IPS-11a (cell line): ENCODE measurements around the gene NOP10.
A peak's percentile ranks its signal among the peaks of the same experiment; 100 is the strongest.
"Not testable (repeated sequence)": the region's sequence is repeated elsewhere in the genome, so short reads cannot be mapped to it uniquely, and the experiment has no call there.

Experiments
- H3K4me3 ChIP-seq: one replicate; pipeline ENCODE4 v1.5.1; 2013; ENCODE audit warnings: low read depth, low read length, control low read depth

NOP10 gene

DNA sequence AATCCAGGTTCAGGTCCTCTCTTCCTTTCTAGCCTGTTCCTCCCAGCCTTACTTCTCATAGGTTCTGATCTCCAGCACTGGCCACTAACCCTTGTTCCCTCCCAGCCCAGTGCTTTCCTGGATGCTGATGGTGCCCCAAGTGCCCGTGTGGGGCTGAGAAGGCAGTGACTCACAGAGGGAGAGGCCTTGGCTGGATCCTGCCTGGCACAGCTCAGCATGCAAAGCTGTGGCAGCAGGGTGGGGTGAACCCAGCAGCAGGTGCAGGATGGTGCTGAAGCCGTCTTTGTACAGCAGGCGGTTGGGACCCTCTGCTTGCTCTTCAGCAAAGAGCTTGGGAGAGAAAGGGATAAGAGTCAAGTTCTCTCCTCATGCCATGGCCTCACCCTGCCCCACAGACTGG is 16.5 kb upstream of the NOP10 start:
- no peak overlapping the region for H3K4me3 ChIP-seq

DNA sequence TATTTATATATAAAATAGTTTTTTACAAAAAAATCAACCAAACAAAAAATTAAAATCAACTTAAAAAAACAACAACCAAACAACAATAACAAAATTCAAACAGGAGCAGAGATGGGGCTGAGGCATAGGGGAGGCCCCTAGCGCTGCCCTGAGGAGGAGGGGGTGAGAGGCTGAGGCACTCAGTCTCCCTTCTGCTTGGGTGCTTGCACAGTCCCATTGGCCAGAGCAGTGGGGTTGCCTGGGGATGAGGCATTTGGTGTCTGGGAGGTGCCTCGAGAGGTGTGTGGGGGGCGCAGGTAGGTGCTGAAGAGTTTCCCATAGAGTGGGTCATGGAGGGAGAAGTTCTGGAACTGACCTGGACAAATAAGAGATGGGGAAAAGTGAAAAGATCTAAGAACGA is 16.0 kb upstream of the NOP10 start:
- H3K4me3 ChIP-seq = no peak overlapping the region

DNA sequence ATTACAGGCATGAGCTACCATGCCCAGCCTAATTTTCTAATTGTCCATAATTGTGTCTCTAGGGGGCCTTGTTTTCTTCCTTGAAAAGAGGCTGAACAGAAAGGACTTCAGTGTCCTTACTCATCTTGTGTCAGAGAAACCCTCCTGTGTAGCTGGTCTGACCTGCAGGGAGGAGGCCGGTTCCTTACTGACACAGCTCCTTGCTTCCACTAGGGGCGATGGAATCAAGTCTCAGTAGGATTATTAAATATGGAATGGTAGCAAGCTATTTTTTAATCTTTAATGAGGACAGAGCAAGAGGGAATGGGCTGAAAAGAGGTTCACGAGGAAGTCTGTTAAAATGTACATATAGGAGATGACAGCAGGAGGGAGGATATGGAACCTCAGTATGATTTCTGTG is 15.4 kb upstream of the NOP10 start:
- H3K4me3 ChIP-seq = no peak overlapping the region

DNA sequence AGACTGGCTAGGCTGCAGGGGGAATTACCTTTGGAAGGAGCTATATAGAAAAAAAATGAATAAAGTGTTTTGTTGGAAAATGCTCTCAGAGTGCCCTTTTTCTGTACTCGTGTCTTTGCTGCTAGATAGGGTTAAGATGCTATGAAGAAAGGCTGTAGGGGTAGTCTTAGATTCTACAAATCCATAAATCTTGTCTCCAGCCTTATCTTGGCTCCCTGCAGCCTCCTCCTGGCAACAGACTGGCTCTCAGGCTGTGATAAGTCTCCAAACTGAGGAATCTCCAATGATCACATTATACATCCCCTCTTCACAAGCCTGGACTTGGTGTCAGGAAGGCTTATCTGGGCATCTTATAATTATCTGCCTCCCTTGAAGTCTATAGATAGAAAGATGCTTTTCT is 14.7 kb upstream of the NOP10 start:
- no peak overlapping the region for H3K4me3 ChIP-seq

DNA sequence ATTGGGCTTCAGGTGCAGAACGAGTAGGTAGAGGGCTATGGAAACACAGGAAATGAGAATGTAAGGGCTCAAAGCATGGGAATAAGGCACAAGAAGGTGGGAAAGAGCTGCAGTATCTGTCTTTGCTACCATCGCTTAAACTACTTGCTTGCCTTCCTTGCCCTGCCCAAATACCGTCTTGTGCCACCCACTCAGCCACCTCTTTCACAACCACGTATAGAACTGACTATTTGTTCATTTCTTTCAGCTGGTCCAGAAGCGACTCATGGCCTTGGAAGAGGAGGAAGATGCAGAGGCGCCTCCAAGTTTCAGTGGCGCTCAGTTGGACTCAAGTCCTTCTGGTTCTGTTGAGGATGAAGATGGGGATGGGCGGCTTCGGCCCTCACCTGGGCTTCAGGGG is 12.3 kb upstream of the NOP10 start:
- no peak overlapping the region for H3K4me3 ChIP-seq

DNA sequence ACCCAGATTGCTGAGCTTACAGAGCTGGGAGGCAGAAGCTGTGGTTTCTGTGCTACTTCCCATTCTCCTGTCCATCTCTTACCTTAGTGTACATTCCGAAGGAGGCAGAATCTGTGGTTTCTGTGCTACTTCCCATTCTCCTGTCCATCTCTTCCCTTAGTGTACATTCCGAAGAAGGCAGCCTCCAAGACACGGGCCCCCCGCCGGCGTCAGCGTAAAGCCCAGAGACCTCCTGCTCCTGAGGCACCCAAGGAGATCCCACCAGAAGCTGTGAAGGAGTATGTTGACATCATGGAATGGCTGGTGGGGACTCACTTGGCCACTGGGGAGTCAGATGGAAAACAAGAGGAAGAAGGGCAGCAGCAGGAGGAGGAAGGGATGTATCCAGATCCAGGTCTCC is 11.3 kb upstream of the NOP10 start:
- H3K4me3 ChIP-seq = no peak overlapping the region

DNA sequence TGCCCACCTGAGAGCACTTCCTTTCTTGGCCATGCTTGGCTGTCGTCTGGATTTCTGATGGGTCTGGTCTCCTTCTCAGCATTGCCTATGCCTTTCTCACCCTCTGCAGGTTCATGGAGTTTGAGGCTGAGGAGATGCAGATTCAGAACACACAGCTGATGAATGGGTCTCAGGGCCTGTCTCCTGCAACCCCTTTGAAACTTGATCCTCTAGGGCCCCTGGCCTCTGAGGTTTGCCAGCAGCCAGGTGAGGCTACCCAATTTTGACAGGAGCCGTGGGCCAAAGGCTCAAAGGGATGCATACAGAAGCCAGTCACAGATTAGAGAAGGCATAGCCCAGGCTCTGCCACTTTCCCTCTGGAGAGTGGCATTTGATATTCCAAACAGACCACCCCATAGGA is 10.7 kb upstream of the NOP10 start:
- H3K4me3 ChIP-seq = no peak overlapping the region

DNA sequence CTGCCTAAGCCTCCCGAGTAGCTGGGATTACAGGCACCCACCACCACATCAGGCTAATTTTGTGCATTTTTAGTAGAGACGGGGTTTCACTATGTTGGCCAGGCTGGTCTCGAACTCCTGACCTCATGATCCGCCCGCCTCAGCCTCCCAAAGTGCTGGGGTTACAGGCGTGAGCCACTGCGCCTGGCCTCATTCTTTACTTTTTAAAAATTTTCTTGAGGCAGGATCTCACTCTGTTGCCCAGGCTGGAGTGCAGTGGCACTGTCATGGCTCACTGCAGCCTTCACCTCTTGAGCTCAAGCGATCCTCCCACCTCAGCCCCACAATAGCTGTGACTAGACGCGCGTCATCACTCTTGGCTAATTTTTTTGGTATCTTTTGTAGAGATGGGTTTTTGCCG is 10.1 kb upstream of the NOP10 start:
- H3K4me3 ChIP-seq = not testable (repeated sequence)

DNA sequence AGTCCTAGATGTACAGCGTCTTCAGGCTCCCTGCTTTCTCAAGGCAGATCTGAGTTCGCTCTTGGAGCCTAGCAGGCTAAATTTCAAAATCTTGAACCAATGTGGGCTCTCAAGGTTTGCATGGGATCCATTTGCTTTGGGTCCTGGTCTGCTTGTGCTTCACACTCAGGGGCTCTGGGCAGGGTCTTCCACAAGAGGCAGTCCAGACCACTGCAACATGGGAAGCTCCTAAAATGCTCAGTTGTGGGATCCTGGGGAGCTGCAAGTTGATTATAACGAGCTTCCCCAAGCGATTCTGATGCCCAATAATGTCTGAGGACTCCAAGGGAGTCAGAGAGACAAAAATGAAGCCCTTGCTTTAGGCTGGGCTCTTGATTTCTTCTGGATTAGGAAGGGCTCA is 6.8 kb upstream of the NOP10 start:
- H3K4me3 ChIP-seq = no peak overlapping the region

DNA sequence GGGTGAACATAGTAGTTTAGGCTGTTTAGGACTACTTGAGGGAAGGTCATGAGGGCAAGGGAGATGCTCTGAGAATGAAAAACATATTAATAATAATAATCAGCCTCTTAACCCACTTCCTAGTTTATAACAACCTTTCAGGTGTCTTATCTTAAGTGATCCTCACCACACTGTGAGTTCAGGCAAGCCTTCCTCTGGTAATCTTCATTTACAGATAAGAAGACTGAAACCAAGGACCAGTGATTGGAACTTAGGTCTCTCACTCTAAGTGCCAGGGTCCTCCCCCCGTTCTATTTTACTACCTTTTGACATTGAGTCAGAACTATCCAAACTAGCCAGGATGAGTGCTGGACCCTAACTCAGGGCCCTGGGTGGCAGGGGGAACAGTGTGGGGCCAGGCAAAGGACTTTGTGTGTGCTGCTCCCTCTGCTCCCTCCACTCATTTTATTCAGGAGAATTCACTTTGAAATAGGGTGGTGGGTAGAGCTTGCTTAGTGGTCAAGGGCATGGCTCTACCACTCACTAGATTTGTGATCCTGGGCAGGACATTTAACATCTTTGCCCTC is 5.9 kb upstream of the NOP10 start:
- H3K4me3 ChIP-seq = no peak overlapping the region

DNA sequence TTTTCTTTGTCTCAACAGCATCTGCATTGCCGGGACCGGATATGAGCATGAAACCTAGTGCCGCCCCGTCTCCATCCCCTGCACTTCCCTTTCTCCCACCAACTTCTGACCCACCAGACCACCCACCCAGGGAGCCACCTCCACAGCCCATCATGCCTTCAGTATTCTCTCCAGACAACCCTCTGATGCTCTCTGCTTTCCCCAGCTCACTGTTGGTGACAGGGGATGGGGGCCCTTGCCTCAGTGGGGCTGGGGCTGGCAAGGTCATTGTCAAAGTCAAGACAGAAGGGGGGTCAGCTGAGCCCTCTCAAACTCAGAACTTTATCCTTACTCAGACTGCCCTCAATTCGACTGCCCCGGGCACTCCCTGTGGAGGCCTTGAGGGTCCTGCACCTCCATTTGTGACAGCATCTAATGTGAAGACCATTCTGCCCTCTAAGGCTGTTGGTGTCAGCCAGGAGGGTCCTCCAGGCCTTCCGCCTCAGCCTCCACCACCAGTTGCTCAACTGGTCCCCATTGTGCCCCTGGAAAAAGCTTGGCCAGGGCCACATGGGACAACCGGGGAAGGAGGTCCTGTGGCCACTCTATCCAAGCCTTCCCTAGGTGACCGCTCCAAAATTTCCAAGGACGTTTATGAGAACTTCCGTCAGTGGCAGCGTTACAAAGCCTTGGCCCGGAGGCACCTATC is 5.2 kb upstream of the NOP10 start:
- no peak overlapping the region for H3K4me3 ChIP-seq

DNA sequence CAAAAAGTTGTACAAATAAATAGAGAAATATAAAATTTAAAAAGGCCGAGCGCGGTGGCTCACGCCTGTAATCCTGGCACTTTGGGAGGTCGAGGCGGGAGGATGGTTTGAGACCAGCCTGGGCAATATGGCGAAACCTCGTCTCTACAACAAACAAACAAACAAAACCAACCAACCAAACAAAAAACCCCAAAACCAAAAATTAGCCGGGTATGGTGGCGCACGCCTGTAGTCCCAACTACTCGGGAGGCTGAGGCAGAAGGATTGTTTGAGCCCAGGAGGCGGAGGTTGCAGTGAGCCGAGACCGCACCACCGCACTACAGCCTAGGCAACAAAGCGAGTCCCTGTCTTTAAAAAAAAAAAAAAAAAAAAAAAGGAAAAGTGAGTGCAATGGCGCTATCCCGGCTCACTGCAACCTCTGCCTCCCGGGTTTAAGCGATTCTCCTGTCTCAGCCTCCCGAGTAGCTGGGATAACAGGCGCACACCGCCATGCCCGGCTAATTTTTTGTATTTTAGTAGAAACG is 661 bp downstream of the NOP10 start:
- H3K4me3 ChIP-seq = peak overlapping the region; percentile 94

DNA sequence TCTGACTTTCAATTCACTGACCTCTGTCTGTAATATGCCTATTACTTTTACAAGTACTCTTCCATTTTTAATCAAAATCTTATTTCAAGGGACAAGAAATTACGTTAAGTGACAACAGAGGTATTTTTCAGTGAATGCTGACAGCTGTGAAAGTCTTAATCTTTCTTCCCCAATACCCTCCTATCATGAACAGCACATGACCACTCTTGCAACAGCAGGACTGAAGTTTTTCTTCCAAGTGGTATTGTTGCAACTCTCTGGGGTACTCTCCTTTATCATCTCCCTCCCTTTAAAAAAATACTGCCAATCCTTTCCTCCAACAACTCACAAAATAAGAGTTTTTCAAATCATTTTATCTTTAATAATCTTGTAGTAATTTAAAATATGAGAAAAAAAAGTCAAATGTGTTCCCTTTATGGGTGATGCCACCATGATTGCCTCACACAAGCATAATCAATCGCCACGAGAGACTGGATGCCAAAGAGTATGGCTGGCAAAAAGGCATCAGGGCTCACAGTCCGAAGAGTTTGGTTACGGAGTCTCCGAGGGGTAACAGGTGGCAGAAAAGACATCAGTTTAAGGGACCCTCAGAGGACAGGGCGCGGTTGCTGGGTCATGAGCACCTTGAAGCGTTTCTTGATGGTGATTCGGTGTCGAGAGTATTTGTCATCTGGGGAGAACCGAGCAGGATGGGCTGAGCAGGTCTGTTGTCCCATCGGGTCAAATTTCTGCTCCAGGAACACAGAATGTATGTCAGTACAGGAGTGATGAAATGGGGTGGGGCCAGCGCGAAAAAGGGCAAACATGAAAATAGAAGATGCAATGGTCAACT is 1.3 kb downstream of the NOP10 start:
- peak overlapping the region; percentile 94 for H3K4me3 ChIP-seq

DNA sequence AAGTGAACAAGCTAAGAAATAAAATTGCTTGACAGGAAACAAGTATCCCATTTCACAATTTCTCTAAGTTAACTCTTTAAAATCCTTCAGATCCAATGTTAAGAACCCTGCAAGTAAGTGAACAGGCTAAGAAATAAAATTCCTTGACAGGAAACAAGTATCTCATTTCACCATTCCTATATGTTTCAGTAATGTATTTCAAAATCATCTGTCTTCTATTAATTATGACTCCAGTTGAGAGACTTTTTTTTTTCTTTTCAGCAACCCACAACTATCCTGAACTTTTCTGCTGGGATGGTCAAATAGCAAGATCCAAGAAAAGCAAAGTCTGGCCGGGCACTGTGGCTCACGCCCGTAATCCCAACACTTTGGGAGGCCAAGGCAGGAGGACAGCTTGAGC is 3.0 kb downstream of the NOP10 start:
- H3K4me3 ChIP-seq = no peak overlapping the region

DNA sequence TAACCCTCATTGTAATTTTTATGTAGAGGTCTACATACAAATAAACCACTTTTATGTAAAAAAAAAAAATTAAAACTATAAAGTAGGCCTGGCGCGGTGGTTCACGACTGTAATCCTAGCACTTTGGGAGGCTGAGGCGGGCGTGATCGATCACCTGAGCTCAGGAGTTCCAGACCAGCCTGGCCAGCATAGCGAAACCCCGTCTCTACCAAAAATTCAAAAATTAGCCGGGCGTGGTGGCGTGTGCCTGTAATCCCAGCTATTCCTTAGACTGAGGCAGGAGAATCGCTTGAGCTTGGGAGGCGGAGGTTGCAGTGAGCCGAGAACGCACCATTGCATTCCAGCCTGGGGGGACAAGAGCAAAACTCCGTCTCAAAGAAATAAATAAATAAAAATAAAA is 4.6 kb downstream of the NOP10 start:
- H3K4me3 ChIP-seq = peak overlapping the region; percentile 91

DNA sequence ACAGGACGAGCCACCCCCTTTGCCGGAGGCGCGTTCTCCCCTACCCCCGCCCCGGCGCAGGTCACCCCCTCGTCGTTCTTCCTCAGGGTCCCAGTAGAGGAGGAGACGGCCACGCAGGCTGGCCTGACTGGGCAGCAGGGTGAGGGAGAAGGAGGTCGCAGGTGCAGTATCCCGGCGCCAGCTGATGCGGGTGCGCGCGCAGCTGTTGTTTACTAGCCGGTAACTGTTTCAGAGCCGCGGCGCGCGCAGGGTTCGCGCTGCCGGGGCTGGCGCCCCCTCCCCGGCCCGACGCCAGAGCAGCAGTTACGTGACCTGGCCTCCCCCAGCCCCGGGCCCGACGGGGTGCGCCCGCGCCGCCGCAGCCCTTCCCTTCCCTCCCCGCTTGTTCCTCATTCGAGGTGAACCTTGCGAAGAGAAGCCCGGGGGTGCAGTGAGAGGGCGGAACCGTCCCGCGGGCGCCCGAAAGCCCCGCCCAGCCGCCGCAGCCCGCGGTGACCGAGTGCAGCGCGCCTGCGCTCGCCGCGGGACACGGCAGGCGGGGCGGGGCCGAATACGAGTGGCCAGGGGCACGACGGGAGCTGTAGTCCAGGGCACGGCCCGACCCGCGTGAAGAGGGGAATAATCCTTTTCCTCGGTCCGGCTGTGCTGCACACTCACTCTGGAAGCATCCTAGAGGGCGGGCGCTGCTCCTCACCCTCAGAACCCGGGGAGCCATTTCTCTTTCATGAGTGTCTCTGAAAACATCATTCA is 5.2 kb downstream of the NOP10 start, which contains the start of gene SLC12A6:
Gene SLC12A6 (minus strand): TSS at position 225 of the 750 bp plus-strand sequence. CDS start 1,101 bp downstream, outside the sequence.
- H3K4me3 ChIP-seq = peak within 1 kb of the TSS; percentile 91

DNA sequence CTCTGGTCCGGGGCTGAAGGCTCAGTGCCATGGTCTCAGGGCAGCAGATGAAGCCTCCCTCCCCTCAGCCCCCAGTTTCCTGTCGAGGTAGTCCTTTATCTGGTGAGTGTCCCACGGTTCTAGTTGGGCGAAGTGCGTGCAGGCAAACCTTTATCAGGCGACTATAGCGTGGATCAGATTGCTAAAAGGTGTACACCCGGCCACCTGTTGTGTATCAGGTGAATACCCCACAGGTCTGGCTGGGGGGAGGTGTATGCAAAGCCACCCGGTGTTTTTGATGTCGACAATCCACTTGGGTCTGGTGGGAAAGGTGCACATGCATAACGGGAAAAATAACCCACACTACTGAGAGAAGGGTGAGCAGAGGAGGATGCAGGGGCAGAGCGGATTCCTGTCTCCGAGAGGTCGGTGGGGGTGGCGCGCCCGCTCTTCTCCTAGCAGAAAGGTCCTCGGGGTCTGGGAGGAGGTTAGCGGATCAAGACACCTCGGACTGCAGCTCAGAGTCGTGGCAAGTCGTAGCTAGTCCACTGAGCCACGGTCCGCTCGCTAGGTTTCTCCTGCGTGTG is 5.9 kb downstream of the NOP10 start:
- H3K4me3 ChIP-seq = peak overlapping the region; percentile 91

DNA sequence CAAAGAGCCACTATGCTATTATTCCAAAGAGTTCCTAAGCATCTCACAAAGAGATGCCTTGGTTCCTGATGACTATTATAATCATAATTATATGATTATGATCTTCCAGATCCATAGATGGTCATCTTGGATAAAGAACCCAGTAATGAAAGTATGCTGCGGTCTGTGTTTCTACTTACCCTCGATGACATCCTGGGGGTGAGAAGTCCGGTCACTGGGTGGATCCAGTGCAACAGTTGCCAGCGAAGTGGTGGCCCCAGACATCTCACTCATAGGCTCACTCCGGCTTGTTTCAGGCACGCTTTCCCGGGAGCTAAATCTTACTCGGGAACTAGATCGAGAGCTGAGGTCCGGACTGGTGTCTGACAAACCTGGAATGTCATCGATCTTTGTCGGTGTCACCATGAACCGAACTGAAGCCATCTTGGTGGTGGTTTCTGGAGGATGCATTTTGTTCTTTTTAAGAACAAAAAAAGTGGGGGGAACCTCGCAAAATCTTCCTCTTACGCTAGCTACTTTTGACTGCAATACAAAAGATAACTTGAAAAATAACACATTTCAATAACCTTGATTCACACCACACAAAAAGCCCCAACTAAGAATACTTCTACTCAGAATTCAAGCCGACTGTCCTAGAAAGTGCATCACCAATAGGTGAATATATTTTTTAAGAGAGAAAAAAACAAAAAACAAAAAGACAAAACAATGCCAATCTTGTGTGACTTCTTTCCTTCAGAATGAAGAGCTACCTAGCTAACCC is 6.5 kb downstream of the NOP10 start:
- no peak overlapping the region for H3K4me3 ChIP-seq

DNA sequence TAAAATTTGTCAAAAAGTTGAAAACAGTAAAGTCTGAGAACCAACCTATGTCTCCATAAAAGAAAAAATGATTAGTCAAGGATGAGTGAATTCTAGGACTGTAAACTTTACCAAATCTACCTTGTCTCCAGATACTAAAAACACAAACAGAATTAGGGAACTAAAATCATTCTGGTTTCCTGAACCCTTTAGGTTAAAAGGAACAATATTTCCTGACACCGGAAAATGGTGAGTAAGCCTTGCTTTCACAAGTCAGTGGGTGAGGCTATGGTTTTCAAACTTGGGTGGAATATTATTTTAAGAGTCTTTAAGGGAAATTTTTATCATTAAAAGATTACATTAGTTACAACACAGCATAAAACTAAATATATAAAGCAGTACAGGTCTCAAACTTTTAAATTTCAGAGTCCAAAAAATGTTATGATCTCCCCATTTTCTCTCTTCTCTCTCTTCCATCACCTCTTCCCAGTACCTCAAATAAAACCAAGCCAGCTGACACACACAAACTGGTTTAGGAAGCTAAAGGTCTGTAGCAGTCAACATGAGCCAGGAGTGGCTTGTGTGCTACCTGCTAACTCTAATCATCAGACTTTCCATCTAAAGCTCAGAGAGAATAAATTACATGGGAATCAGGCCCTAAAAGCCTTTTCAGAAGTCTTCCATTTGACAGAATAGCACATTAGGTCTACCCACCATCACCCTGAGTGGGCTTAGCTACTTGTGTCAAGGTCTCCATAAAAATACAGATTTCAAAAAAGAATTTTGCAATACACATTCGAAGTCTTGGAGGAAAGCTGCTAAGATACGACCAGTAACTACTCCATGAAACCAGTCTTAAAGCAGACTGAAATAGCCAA is 7.5 kb downstream of the NOP10 start:
- no peak overlapping the region for H3K4me3 ChIP-seq
